Ovary (tissue), 3 donors: ENCODE measurements around the gene HLA-DQA1.

Source experiments
- CTCF ChIP-seq, 3 donors: fragments of 450-650 bp in 2 of 3; fragments of 200-600 bp in 1 of 3; IDR thresholded peaks; one replicate each; pipeline versions ENCODE4 v1.5.1 to v1.8.0; 2016 to 2022; ENCODE audit warnings: antibody characterized with exemption in 3 of 3, mild to moderate bottlenecking in 1 of 3
- EP300 ChIP-seq: sonication (generic); formaldehyde crosslinking; IDR thresholded peaks from one replicate; pipeline ENCODE4 v1.6.1; 2017; ENCODE audit warnings: antibody characterized with exemption
- POLR2A ChIP-seq: fragments of 450-650 bp; IDR thresholded peaks from one replicate; pipeline ENCODE4 v1.6.1; 2017; ENCODE audit warnings: antibody characterized with exemption, mild to moderate bottlenecking, moderate library complexity
- donor health status: DM: no; HTN: no; CAD: no.

DNA sequence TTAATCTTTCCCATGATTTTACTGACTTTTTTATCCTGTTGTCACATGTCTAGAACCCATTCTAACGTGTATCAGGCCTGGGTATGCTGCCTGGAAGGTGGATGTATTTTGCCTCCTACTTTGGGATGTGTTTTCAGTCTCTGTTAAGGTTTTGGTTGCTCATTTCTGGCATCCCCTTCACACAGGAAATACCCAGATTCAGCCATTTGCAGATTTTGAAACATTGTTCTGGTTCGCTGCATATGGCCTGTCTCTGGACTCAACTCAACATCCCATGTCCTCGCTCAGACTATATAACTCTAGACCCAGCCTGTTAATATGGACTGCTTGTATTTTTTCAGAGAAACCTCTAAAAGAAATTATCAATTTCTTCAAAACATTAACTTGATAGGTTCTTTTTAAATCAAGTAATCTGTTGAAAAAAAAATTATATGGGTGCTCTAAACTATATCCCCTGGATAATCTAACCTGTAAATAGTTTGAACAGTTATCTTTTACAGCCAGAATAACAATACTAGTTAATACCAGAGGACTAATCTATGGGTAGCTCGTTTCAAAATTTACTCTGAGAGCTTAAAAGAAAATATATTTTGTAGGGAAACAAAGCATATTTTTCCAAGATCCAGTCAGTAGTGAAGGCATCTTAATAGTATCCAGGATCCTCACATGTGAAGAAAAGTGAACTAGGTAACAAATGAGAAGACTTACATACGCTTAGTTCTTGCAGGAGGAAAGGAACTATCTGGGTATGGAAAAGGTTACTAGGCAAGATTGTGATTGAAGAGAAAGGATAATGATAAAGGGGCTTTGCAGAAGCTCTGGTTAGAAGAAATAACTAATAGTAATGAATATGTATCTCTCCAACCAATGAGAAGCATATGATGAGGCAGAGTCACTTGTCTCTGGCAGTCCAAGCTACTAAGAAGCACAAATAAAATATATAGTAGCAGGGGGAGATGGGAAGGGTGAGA lies 52.6 kb downstream of the HLA-DQA1 start:
- no peak for TF ChIP-seq EP300
- TF ChIP-seq CTCF (IDR thresholded peaks at IDR 0.05) = no peak
- TF ChIP-seq POLR2A = no peak
